C4-2B (cell line): ENCODE results near the gene ARMH4.

Experiments used
- ZFX ChIP-seq: fragments of 450-650 bp; IDR thresholded peaks from 2 replicates; pipeline ENCODE4 v1.6.1; 2017
- TF ChIP-seq, protein P1 (sequence below): fragments of 450-650 bp; conservative IDR thresholded peaks from 2 replicates; pipeline ENCODE4 v1.5.1; 2017; ENCODE audit warnings: mild to moderate bottlenecking

DNA sequence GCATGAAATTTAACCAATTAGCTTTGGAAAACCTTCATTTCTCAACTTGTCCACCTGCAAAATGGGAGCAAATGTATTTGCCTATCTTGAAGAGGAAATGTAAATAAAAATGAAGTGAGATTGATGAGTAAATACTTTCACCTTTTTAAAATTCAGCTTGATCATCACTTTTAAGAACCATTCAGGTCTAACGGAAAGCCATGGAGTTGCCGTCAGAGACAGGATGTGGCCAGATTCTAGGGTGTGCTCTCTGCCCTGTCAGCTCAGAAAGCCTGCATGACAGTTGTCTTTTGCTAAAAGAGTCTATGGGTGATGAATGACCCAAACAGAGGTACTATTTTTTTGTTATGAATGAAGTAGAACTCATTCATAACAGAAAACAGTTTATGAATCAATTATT is 181.8 kb downstream of the ARMH4 start:
- TF ChIP-seq, protein P1, sequence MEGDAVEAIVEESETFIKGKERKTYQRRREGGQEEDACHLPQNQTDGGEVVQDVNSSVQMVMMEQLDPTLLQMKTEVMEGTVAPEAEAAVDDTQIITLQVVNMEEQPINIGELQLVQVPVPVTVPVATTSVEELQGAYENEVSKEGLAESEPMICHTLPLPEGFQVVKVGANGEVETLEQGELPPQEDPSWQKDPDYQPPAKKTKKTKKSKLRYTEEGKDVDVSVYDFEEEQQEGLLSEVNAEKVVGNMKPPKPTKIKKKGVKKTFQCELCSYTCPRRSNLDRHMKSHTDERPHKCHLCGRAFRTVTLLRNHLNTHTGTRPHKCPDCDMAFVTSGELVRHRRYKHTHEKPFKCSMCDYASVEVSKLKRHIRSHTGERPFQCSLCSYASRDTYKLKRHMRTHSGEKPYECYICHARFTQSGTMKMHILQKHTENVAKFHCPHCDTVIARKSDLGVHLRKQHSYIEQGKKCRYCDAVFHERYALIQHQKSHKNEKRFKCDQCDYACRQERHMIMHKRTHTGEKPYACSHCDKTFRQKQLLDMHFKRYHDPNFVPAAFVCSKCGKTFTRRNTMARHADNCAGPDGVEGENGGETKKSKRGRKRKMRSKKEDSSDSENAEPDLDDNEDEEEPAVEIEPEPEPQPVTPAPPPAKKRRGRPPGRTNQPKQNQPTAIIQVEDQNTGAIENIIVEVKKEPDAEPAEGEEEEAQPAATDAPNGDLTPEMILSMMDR = no peak
- TF ChIP-seq ZFX = no peak
